ENCODE measurements around the gene BMP2K. TPM values are rescaled to one million over a fixed set of nuclear protein-coding genes. Genes with fewer than 3 reads are reported as not detected.

The BMP2K gene
- total and polyA plus RNA-seq, 7 donors: 13.2 to 37.9 (median 30.0) TPM

DNA sequence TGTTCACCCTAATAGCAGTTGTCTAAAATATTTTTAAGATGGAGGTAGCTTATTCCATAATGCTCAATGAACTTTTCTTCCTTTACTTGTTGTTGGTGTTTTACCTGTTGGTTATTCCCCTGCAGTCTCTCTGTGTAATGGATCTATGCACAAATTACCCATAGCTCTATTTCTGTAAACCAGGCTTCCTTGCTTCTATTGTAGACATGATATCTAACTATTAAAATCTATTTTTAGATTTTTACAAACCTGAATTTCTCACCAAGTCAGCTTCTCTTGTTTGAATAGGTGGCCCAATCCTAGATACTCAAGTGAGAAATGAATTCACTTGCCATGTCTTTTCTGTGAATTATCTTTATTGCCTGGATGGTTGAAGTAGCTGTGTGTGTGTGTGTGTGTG lies 24.8 kb downstream of the BMP2K start:
- Histone ChIP-seq H3K9me3 (no peaks in the 10 kb centered on the region), H3K4me3 (no peak overlapping the region), H3K27me3 (no peaks in the 10 kb centered on the region), H3K36me3 (no peaks in the 10 kb centered on the region), H3K27ac (no peak overlapping the region), H3K4me1 (peaks cover 0 to 15% (median 0%) of the 10 kb centered on the region in 4 donors)
- intact Hi-C loops (cut with DNase I): no loop called here
- no peak for DNase-seq
- TF ChIP-seq EP300 (IDR thresholded peaks at IDR 0.05) (no peak), POLR2A (IDR thresholded peaks at IDR 0.05) (no peak), POLR2AphosphoS5 (IDR thresholded peaks at IDR 0.05) (no peak)
- TF ChIP-seq, protein P1, sequence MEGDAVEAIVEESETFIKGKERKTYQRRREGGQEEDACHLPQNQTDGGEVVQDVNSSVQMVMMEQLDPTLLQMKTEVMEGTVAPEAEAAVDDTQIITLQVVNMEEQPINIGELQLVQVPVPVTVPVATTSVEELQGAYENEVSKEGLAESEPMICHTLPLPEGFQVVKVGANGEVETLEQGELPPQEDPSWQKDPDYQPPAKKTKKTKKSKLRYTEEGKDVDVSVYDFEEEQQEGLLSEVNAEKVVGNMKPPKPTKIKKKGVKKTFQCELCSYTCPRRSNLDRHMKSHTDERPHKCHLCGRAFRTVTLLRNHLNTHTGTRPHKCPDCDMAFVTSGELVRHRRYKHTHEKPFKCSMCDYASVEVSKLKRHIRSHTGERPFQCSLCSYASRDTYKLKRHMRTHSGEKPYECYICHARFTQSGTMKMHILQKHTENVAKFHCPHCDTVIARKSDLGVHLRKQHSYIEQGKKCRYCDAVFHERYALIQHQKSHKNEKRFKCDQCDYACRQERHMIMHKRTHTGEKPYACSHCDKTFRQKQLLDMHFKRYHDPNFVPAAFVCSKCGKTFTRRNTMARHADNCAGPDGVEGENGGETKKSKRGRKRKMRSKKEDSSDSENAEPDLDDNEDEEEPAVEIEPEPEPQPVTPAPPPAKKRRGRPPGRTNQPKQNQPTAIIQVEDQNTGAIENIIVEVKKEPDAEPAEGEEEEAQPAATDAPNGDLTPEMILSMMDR (IDR thresholded peaks at IDR 0.05): no peak

DNA sequence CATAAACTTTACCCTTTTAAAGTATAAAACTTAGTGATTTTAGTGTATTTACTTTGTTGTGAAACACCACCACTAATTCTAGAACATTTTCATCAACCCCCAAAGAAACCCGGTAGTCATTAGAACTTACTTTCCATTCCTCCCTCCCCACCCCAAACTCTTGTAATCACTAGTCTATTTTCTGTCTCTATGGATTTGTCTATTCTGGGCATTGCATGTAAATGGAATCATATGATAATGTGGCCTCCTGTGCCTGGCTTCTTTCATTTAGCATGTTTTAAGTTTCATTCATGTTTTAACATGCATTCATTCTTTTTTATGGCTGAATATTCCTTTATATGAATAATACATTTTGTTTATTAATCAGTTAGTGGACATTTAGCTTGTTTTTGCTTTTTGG lies 27.8 kb downstream of the BMP2K start:
- intact Hi-C loops (cut with DNase I): no loop called here
- TF ChIP-seq EP300 (IDR thresholded peaks at IDR 0.05) (no peak), POLR2A (IDR thresholded peaks at IDR 0.05) (no peak), POLR2AphosphoS5 (IDR thresholded peaks at IDR 0.05) (no peak)
- TF ChIP-seq, protein P1 (IDR thresholded peaks at IDR 0.05): no peak
- no peak overlapping the region for H3K27ac ChIP-seq
- peaks cover 0 to 5% (median 4%) of the 10 kb centered on the region in 4 donors for H3K9me3 ChIP-seq
- H3K4me1 ChIP-seq: peaks cover 0 to 15% (median 0%) of the 10 kb centered on the region in 4 donors
- H3K27me3 ChIP-seq: no peaks in the 10 kb centered on the region
- no peaks in the 10 kb centered on the region for H3K36me3 ChIP-seq
- no peak overlapping the region for H3K4me3 ChIP-seq
- 89 to 91% methylated on average over 1 of the region's 1 CpG for WGBS, 2 donors
- DNase-seq: no peak

DNA sequence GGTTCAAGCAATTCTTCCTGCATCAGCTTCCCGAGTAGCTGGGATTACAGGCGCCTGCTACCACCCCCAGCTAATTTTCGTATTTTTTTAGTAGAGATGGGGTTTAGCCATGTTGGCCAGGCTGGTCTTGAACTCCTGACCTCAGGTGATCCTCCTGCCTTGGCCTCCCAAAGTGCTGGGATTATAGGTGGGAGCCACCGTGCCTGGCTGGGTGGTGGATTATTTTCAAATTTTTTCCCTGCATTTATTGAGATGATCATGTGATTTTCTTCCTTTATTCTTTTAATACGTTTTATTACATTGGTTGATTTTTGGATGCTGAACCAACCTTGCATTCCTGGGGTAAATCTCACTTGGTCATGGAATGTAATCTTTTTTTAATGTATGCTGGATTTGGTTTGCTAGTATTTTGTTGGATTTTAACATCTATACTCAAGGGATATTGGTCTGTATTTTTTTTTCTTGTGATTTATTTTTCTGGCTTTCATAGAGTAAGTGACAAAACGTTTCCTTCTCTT lies 30.9 kb downstream of the BMP2K start:
- peaks cover 0 to 5% (median 4%) of the 10 kb centered on the region in 4 donors for H3K9me3 ChIP-seq
- H3K36me3 ChIP-seq: no peaks in the 10 kb centered on the region
- no peak overlapping the region for H3K4me3 ChIP-seq
- H3K27ac ChIP-seq: no peak overlapping the region
- no peaks in the 10 kb centered on the region for H3K27me3 ChIP-seq
- no peak for DNase-seq
- intact Hi-C loops (cut with DNase I): no loop called here
- WGBS, 2 donors: 95 to 96% methylated on average over 6 of the region's 6 CpGs
- peaks cover 0 to 23% (median 14%) of the 10 kb centered on the region in 4 donors for H3K4me1 ChIP-seq
- TF ChIP-seq POLR2AphosphoS5 (IDR thresholded peaks at IDR 0.05) (no peak), EP300 (IDR thresholded peaks at IDR 0.05) (no peak), POLR2A (IDR thresholded peaks at IDR 0.05) (no peak)
- TF ChIP-seq, protein P1 (IDR thresholded peaks at IDR 0.05): no peak

GRCh38 chr4:78809295-78809694 lies 33.1 kb downstream of the BMP2K start:
- TF ChIP-seq POLR2AphosphoS5 (IDR thresholded peaks at IDR 0.05) (no peak), POLR2A (IDR thresholded peaks at IDR 0.05) (no peak), EP300 (IDR thresholded peaks at IDR 0.05) (no peak)
- TF ChIP-seq, protein P1 (IDR thresholded peaks at IDR 0.05): no peak
- DNase-seq: no peak
- WGBS, 2 donors: 50 to 77% methylated on average over 2 of the region's 2 CpGs
- Histone ChIP-seq H3K36me3 (no peaks in the 10 kb centered on the region), H3K27me3 (no peaks in the 10 kb centered on the region), H3K4me1 (peaks cover 0 to 23% (median 14%) of the 10 kb centered on the region in 4 donors), H3K9me3 (peaks cover 0 to 5% (median 4%) of the 10 kb centered on the region in 4 donors), H3K4me3 (no peak overlapping the region), H3K27ac (no peak overlapping the region)
- intact Hi-C loops (cut with DNase I): no loop called here
